ENCODE results near the gene C1QTNF8. TPM values are rescaled to one million over a fixed set of nuclear protein-coding genes. Genes with fewer than 3 reads are reported as not detected.

C1QTNF8 gene
- total RNA-seq, 1 experiment from 2014 or later = not detected

GRCh38 chr16:1076801-1077576 is 19.1 kb downstream of the C1QTNF8 start:
- Histone ChIP-seq H2AFZ (ENCODE audit: low read length) (no peak overlapping the region), H3K27me3 (ENCODE audit: insufficient read depth, low read length) (no peaks in the 10 kb centered on the region), H2AK5ac (ENCODE audit: insufficient read length, low read length) (no peak overlapping the region), H4K5ac (ENCODE audit: insufficient read length, low read depth, low read length) (no peak overlapping the region), H2BK12ac (ENCODE audit: insufficient read length, low read depth, low read length) (no peak overlapping the region), H3K14ac (ENCODE audit: insufficient read depth, low read length) (peak overlapping the region; percentile 64; the same call in 1 of the 2 replicates), H3K4me1 (ENCODE audit: insufficient read depth, low read length) (no peaks in the 10 kb centered on the region), H3K56ac (ENCODE audit: insufficient read length, low read depth, low read length) (no peak overlapping the region), H3K4ac (ENCODE audit: low read depth, low read length) (no peak overlapping the region), H3K9me3 (ENCODE audit: control insufficient read depth, low read depth, low read length) (no peaks in the 10 kb centered on the region), H3K79me2 (ENCODE audit: insufficient read depth, low read length) (no peaks in the 10 kb centered on the region), H3K27ac (ENCODE audit: insufficient read length, low read depth, low read length) (no peak overlapping the region), H3K79me1 (ENCODE audit: insufficient read depth, low read depth, low read length, poor library complexity, severe bottlenecking) (no peaks in the 10 kb centered on the region), H3K23ac (ENCODE audit: insufficient read length, low read depth, low read length) (no peak overlapping the region), H4K91ac (ENCODE audit: insufficient read length, low read depth, low read length) (no peak overlapping the region), H2BK120ac (ENCODE audit: low read depth, low read length, poor library complexity, severe bottlenecking) (no peak overlapping the region), H3K9ac (ENCODE audit: extremely low read depth, insufficient read length, low read length) (no peak overlapping the region), H2BK15ac (ENCODE audit: low read depth, low read length) (no peak overlapping the region), H3K18ac (ENCODE audit: insufficient read length, low read depth, low read length) (no peak overlapping the region), H4K20me1 (ENCODE audit: control insufficient read depth, insufficient read depth, insufficient read length) (no peaks in the 10 kb centered on the region), H2BK20ac (ENCODE audit: low read depth, low read length, poor library complexity, severe bottlenecking) (no peak overlapping the region), H4K8ac (replicated peaks; ENCODE audit: insufficient read length, low read depth, low read length) (no peak overlapping the region), H3K4me2 (ENCODE audit: insufficient read depth, insufficient read length, low read length) (no peak overlapping the region), H3K23me2 (ENCODE audit: insufficient read length, low read depth, low read length, poor library complexity, severe bottlenecking) (peaks cover 4% of the 10 kb centered on the region), H2BK5ac (ENCODE audit: insufficient read length, low read length) (no peak overlapping the region), H3T11ph (ENCODE audit: low read length) (no peak overlapping the region)
- H3K4me1 Mint-ChIP-seq = peaks cover 0 to 13% of the 10 kb centered on the region in 2 experiments
- TF ChIP-seq CTCF (conservative IDR thresholded peaks at IDR 0.05) = no peak
- H3K27ac Mint-ChIP-seq = no peak overlapping the region; a peak in 1 of 7 replicates
- H3K9me3 Mint-ChIP-seq = no peaks in the 10 kb centered on the region; a peak in 1 of 5 replicates
- H3K27me3 Mint-ChIP-seq (ENCODE audit: low read depth) = peaks cover 24% of the 10 kb centered on the region
- H3K4me3 Mint-ChIP-seq = no peak overlapping the region; a peak in 1 of 5 replicates
- WGBS (ENCODE audit: extremely low coverage, insufficient read length, low lambda C conversion rate) = no CpG with 5 or more reads among the region's 16 CpGs
- H3K36me3 Mint-ChIP-seq (ENCODE audit: insufficient read depth in 1 of 3, low read depth in 3 of 3) = no peaks in the 10 kb centered on the region; a peak in 1 of 7 replicates
- no peak for DNase-seq
